ENCODE measurements around the gene FER1L5.

- no peak for TF ChIP-seq TAF1 (IDR thresholded peaks at IDR 0.05; ENCODE audit: low read depth, low read length)
- no peak for TF ChIP-seq POLR2A (IDR thresholded peaks at IDR 0.05; ENCODE audit: low read depth, low read length)
- no peak for TF ChIP-seq POLR2AphosphoS5 (IDR thresholded peaks at IDR 0.05; ENCODE audit: low read depth, low read length)
- no peak for TF ChIP-seq PAX5 (IDR thresholded peaks at IDR 0.05; ENCODE audit: insufficient read depth, low read length, severe bottlenecking)
- no peak for TF ChIP-seq SPI1 (IDR thresholded peaks at IDR 0.05; ENCODE audit: low read depth, low read length)
- TF ChIP-seq POU2F2 (IDR thresholded peaks at IDR 0.05; ENCODE audit: low read depth, low read length): no peak
Observed at GRCh38 chr2:96604104-96604503, 38.5 kb upstream of the FER1L5 start.

Measured in GM12891 (cell line).